HG03469 (cell line): ENCODE data around the gene SLC6A6.

Experiments used
- ATAC-seq: cut with Tn5 transposase; IDR thresholded peaks from one replicate; pipeline ENCODE4 v1.9.1; 2021; ENCODE audit warnings: mild to moderate bottlenecking, moderate library complexity, moderate number of reproducible peaks; ENCODE audit not compliant: unreplicated experiment

SLC6A6 gene

DNA sequence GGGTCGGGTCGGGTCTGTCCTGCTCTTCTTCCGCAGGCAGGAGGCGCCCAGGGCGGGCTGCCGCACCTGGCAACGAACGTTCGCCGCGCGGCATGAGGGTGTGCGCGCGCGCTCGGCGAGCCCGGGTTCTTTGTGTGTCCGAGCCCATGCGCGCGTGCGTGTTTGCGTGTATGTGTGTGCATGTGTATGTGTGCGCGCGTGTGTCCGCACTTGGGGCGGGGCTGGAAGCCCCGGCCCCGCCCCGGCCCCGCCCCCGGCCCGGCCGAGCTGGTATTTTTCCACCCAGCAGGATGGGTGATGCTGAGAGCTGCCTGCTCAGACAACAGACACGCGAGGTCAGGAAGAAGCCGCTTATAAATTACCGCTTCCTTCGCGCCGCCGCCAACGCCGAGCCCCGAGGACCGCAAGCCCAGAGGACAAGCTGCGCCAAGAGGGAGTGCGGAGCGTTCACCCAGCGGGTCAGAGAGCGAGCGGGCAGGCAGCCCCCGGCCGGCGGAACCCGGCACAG lies at the start of gene SLC6A6:
TSS of gene SLC6A6 (plus strand) at position 303 of the 508 bp plus-strand sequence. CDS start 41,029 bp downstream, outside the sequence.
- peak; percentile 71 for ATAC-seq

DNA sequence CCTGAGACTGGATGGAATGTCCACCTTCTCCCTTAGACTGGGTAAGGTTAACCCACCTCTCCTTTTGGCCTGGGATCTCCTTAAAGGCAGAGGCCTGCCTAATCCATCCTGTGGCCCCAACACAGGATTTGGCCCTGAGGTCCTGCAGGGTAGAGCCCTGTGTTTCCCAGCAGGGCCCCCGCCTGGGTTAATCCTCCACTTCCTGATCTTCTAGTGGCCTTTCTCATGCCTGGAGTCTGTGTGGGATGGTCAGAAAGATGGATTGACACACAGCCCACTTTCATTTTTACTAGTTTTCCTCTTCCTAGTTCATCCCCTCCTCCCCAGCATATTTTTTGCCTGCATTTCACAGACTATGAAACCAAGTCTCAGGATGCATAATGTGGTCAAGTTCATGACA lies 48.9 kb upstream of the SLC6A6 start:
- ATAC-seq = no peak

GRCh38 chr3:14357463-14357862 lies 44.9 kb upstream of the SLC6A6 start:
- ATAC-seq = no peak

DNA sequence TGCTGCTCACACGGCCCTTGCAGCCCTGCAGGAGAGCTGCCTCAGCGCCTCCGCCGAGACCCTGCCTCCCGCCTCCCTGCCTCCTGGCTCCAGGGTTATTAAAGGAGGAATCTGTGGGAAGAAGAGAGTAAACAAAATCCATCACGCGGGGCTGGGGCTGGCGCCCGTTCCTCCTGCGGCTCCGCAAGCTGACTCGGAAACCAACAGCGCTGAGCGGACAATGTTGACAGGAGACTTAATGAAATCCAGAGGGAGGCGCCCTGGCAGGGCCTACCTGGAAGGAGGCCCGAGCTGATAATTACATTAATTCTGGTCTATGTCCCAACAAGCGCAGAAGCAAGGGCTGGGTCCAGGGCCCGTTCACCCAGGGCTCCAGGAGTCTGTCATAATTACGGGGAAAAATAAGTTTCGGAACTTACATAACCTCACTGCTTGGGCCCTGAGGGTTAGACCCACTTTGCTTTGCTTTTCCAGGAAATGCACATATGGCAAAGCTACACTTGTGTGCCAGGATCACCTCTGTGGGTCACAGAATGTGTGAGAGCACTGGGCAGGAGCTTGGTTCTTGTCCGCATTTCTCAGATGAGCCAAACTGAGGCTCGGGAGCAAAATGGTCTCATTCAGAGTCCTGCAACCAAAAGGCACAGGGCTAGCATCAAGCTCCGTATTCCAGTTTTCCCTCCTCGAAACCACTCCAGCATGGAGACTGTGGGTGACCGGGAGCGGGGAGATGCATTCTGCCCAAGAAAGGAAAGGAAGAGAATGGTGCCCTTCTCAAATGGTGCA lies 43.8 kb upstream of the SLC6A6 start:
- ATAC-seq = no peak

GRCh38 chr3:14359348-14359747 lies 43.1 kb upstream of the SLC6A6 start:
- no peak for ATAC-seq

DNA sequence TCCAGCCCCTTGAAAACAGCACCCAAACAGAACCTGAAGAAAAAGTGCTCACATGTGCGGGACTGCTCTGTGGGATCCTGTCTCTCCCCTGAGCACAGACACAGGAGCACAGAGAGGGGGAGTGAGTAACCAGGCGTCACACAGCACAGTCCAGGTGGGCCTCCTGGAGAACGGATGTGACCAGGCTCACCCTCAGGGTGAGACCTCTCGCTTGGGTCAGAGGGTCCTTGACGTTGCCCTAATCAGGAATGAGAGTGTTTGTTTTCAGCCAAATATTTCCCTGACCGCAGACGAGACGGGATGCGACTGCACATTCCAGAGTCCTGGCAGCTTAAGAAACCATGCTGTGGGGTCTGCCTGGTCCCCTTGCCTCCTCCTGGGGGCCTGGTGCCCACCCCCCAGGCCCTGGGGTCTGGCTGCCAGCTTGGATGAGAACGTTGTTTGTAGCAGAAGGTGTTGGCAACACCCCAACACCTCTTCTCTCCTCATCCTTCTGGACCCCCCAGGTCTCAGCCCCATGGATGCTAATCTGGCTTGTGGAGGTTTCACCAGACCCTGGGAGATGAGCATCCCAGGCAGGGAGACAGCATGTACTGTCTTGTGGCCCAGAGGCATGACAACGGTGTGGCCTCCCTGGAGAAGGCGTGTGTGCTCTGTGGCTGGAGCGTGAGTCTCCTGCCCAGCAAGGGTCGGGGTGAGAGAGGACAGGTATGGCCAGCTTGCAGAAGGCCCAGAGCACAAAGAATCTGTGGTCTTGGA lies 42.1 kb upstream of the SLC6A6 start:
- no peak for ATAC-seq

DNA sequence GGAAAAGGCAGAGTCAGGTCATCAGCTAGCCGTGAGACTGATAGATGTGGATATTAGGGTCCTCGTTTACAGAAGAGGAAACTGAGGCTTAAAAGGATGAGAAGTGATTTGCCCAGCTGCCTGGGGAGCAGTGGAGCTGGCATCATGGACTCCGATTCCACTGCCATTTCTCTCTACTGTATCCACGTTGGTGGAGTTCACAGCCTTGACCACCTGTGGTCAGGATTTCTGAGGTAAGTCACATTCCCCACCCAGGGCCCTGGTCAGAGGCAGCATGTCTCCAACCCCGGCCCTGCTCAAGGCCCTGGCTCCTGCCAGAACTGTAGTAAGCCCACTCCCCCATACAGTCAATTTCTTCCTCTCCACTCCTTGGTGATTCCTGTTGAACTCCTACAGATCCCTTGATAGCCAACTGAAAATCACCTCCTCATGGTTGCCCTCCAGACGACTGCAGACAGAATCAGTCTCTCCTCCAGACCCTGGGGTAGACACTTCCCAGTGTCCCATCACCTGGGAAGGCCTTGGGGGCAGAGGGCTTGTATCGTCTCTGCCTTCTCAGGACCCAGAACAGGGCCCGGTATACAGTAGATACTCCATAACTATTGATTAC lies 41.2 kb upstream of the SLC6A6 start:
- ATAC-seq = no peak

GRCh38 chr3:14362890-14363289 lies 39.5 kb upstream of the SLC6A6 start:
- no peak for ATAC-seq

- no peak for ATAC-seq
Observed at GRCh38 chr3:14363379-14363778, 39.0 kb upstream of the SLC6A6 start.

GRCh38 chr3:14363991-14364390 lies 38.4 kb upstream of the SLC6A6 start:
- no peak for ATAC-seq

DNA sequence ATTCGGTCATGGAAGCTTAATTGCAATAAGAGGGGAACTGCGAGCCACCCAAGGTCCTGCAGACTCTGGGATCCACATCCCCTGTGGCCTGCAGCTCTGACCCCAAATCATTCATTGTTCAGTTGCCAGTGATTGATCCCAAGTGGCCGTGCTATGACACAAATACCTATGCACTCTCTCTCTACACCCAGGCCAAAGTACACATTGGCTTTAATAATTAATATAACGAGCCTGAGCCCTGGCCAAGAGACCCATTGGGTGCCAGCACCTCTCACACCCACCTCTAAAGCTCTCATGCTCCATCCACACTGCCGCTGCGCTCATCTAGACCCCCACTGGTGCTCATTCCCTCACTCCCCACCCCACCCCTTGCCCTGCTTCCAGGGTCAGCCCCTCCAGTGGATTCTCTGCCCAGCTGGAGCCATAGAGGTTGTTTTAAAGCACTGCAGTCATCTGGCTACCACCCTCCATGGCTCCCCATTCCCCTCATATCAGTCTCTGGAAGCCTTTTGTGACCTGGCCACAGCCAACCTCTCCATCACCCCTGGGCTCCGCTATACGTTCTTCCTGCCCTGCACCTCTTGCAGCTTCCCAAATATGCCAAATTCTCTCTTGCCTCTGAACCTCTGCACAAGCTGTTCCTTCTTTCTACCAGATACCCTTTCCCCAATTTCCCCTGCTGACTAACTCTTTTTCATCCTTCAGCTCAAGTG lies 37.7 kb upstream of the SLC6A6 start:
- no peak for ATAC-seq

DNA sequence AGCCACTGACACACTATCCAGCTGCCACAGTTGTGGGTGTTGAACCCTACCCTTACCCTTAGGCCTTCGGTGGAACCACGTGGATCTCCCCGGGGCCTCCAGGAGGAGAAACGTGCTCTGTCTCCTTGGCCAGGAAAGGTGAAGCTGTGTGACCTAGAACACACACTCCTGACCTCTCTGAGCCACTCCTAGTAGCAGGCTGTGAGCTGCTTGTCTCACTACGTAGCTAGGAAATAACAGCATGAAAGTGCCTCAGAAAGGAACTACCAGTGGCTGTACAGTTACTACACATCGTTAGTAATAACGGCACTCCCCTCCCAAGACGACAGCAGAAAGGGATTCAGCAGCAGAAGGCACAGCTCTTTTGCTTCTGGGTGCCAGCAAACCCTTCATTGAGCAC lies 36.2 kb upstream of the SLC6A6 start:
- no peak for ATAC-seq

GRCh38 chr3:14366915-14367823 lies 35.2 kb upstream of the SLC6A6 start:
- no peak for ATAC-seq

DNA sequence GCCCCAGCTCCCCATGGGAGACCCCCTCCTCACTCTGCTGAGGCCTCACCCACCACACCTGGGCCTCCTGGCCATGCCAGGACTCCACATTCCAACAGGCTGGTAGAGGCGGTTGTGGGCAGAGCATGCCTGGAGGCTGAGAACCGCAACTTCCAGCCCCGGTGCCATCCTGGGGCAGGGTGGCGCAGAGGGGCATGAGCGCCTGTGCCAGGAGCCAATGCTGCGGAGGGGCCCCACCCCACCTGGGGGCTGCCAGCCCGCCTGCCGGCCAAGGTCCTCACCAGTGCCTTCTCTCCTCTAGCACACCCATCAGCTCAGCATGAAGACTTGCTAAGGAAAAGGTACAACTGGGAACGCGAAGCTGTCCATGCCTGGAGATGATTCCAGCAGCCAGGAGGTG lies 34.3 kb upstream of the SLC6A6 start:
- no peak for ATAC-seq

DNA sequence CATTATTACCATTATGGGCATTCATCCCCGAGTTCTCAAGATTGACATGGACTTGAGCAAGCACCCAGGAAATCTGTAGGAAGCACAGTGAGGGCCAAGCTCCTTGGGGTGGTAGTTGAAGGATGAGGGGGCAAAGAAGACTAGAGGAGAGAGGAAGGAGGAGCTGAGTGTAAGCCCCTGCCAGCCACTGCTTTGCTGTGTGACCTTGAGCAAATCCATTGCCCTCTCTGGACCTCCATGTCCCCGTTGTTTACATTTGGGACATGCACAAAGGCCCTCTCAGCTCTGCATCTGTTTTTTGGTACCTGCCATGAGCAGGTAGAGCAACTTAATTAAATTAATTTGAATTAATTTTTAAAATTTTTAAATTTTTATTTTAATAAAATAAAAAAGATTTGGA lies 33.5 kb upstream of the SLC6A6 start:
- ATAC-seq = no peak

GRCh38 chr3:14369675-14370669 lies 32.4 kb upstream of the SLC6A6 start:
- ATAC-seq = no peak

DNA sequence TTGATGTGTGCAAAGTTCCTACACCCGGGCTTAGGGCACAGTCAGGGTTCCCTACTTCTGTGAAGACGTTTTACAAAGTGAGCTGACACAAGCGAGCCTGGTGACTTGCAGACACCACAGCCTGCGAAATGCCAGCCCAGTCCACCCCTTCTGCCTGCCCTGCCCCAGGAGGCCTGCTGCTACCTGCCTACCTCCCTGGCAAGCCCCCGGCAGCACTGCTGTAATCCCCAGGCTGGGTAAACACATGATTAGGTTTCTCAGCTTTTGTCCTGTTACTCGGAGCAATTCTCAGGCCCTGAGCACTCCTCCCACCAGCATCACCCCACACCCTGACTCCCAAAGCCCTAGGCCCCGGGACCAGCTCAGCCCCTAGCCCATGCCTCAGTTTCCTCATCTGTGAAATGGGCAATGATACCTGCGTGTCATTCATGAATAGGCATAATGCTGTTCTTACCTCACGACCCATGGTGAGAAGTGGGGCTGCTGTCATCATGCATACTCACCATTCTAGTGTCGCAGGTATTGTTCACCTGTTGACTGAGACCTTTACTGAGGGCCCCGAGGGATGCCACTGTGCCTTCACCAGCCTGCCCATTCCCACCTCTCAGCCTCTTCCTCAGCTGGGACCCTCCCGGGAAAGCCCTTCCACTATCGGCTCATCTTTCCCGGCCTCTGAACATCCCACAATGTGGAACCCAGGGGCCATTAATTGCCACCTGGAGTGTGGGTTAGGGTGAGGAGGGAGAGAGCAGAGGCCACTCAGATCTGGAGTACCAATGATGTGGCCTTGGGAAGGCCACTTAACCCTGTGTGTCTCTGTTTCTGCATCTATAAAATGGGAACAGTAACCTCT lies 31.5 kb upstream of the SLC6A6 start:
- ATAC-seq = no peak
